Smooth muscle cell (in vitro differentiated cells): ENCODE measurements around the gene ST6GAL1. TPM values are rescaled to one million over a fixed set of nuclear protein-coding genes. Genes with fewer than 3 reads are reported as not detected.

Experiments
- DNase-seq: peaks from one replicate; lab custom pipeline; 2025; ENCODE audit not compliant: unreplicated experiment; lab: John Stamatoyannopoulos, UW
- H2AFZ ChIP-seq: fragments of 200-600 bp; sonication (generic); 2 replicates; pipeline ENCODE4 v1.6.0; 2016; ENCODE audit warnings: antibody characterized with exemption, low read depth, mild to moderate bottlenecking
- H3F3A ChIP-seq: fragments of 200-600 bp; sonication (generic); 2 replicates; pipeline ENCODE4 v1.6.0; 2017; ENCODE audit warnings: antibody characterized with exemption, low read depth
- H3K27ac ChIP-seq: fragments of 200-600 bp; sonication (generic); 2 replicates; pipeline ENCODE4 v1.5.1; 2016; ENCODE audit warnings: low read depth, mild to moderate bottlenecking
- H3K27me3 ChIP-seq: fragments of 200-600 bp; sonication (generic); 2 replicates; pipeline ENCODE4 v1.6.1; 2016; ENCODE audit warnings: low read depth, mild to moderate bottlenecking
- H3K36me3 ChIP-seq: fragments of 200-600 bp; sonication (generic); 2 replicates; pipeline ENCODE4 v1.5.1; 2016; ENCODE audit warnings: low read depth
- H3K4me1 ChIP-seq: fragments of 200-600 bp; sonication (generic); 2 replicates; pipeline ENCODE4 v1.5.1; 2016; ENCODE audit warnings: low read depth
- H3K4me2 ChIP-seq: fragments of 200-600 bp; sonication (generic); 2 replicates; pipeline ENCODE4 v1.6.0; 2016; ENCODE audit warnings: mild to moderate bottlenecking
- H3K4me3 ChIP-seq: fragments of 200-600 bp; sonication (generic); 2 replicates; pipeline ENCODE4 v1.5.1; 2016; ENCODE audit warnings: mild to moderate bottlenecking
- H3K79me2 ChIP-seq: fragments of 200-600 bp; sonication (generic); 2 replicates; pipeline ENCODE4 v1.6.0; 2016; ENCODE audit warnings: low read depth, mild to moderate bottlenecking
- H3K9ac ChIP-seq: fragments of 200-600 bp; sonication (generic); 2 replicates; pipeline ENCODE4 v1.6.0; 2016; ENCODE audit warnings: low read depth
- H3K9me3 ChIP-seq: fragments of 200-600 bp; sonication (generic); replicated peaks from 2 replicates; pipeline ENCODE4 v1.5.1; 2016; ENCODE audit warnings: low read depth
- H4K20me1 ChIP-seq: fragments of 200-600 bp; sonication (generic); 2 replicates; pipeline ENCODE4 v1.6.0; 2016; ENCODE audit warnings: low read depth
- WGBS: methylation state at CpG from one replicate; pipeline ENCODE4 v1.1.7; 2016; ENCODE audit warnings: low lambda C conversion rate; 5-methylcytosine and 5-hydroxymethylcytosine counted together
- polyA plus RNA-seq: library from polyadenylated mRNA; unstranded; fragments of >200 nt; fragmentation: Nextera tagmentation; extraction: Ambion mirVana; gene quantifications from 2 replicates; pipeline ENCODE4 v1.2.1, GENCODE V29; 2016
- total RNA-seq: library from RNA; depleted of rRNA; stranded (reverse); fragments of >200 nt; gene quantifications from 2 replicates; pipeline ENCODE4 v1.2.3, GENCODE V29; 2014
- TF ChIP-seq, protein P1 (sequence below): fragments of 200-600 bp; sonication (generic); IDR thresholded peaks from 2 replicates; pipeline ENCODE4 v1.5.1; 2017; ENCODE audit warnings: borderline replicate concordance, mild to moderate bottlenecking, antibody characterized with exemption; ENCODE audit not compliant: insufficient read depth, poor library complexity, severe bottlenecking

The ST6GAL1 gene
- total and polyA plus RNA-seq, 2 experiments from 2014 or later: 3.5 to 8.9 TPM

DNA sequence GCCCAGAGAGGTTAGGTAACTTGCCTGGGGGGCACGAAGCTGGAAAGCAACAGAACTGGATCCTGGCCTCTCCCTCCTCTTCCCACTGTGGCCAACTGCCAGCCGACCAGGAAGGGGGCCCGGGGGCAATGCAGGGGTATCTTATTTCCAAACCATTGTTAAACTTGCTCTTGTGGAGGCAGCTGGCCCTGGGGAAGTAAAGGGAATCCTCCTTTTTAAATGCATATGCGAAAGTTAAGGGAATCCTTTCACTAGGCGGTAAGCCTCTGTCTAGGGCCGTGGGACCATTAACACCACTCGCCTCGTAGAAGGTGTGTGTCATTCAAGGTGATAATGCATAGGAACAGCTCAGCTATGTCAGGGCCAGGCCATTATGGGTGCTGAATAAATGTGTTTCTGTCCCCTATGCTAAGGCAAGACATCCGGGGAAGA, 68.6 kb downstream of the ST6GAL1 start:
- Histone ChIP-seq H4K20me1 (no peaks in the 10 kb centered on the region), H3K4me1 (peaks cover 11% of the 10 kb centered on the region), H3K27ac (no peak overlapping the region), H2AFZ (no peak overlapping the region), H3K9ac (no peak overlapping the region), H3K9me3 (no peaks in the 10 kb centered on the region), H3K36me3 (no peaks in the 10 kb centered on the region), H3K4me3 (no peak overlapping the region), H3K79me2 (no peaks in the 10 kb centered on the region), H3K27me3 (no peaks in the 10 kb centered on the region), H3K4me2 (no peak overlapping the region), H3F3A (no peaks in the 10 kb centered on the region)
- 52% methylated on average over 9 of the region's 9 CpGs for WGBS
- TF ChIP-seq, protein P1, sequence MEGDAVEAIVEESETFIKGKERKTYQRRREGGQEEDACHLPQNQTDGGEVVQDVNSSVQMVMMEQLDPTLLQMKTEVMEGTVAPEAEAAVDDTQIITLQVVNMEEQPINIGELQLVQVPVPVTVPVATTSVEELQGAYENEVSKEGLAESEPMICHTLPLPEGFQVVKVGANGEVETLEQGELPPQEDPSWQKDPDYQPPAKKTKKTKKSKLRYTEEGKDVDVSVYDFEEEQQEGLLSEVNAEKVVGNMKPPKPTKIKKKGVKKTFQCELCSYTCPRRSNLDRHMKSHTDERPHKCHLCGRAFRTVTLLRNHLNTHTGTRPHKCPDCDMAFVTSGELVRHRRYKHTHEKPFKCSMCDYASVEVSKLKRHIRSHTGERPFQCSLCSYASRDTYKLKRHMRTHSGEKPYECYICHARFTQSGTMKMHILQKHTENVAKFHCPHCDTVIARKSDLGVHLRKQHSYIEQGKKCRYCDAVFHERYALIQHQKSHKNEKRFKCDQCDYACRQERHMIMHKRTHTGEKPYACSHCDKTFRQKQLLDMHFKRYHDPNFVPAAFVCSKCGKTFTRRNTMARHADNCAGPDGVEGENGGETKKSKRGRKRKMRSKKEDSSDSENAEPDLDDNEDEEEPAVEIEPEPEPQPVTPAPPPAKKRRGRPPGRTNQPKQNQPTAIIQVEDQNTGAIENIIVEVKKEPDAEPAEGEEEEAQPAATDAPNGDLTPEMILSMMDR: no peak
- no peak for DNase-seq

DNA sequence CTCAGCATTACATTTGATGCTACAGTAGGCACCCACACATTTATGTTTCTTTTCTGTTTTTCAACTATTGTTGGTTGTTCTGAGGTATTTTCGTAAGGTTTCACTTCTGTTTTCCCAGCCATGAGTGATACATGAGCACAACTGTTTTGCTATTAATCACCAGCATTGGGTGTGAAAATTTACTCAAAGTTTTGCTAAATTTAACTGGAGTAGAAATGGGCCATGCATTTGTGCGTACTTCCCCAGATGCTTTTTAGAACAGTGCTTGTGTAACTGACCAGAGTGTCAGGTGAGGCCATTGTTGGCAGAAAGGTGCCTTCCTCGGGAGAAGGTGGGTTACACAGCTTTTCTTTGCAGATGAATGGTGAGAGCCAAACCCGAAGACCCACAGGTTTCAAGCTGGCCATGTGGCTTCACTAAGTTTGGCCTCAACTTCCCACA, 70.4 kb downstream of the ST6GAL1 start:
- no peak for DNase-seq
- Histone ChIP-seq H3K9ac (no peak overlapping the region), H3K79me2 (no peaks in the 10 kb centered on the region), H3F3A (no peaks in the 10 kb centered on the region), H2AFZ (no peak overlapping the region), H4K20me1 (no peaks in the 10 kb centered on the region), H3K27ac (no peak overlapping the region), H3K27me3 (no peaks in the 10 kb centered on the region), H3K4me3 (no peak overlapping the region), H3K36me3 (no peaks in the 10 kb centered on the region), H3K4me1 (peaks cover 11% of the 10 kb centered on the region), H3K4me2 (no peak overlapping the region), H3K9me3 (no peaks in the 10 kb centered on the region)
- WGBS: 96% methylated on average over 4 of the region's 4 CpGs
- TF ChIP-seq, protein P1: no peak

DNA sequence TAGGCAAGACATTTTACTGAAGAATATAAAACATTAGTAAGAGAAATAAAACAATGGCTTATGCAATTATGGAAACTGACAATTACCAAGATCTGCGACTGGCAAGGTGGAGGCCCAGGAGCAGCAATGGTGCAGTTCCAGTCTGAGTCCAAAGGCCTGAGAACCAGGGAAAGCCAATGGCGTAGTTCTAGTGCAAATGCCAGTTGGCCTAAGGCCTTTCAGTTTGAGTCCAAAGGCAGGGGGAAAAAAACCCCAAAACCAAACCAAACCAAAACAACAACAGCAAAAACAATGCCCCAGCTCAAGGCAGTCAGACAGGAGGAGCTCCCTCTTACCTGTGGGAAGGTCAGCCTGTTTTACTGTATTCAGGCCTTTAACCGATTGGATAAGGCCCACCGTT, 72.6 kb downstream of the ST6GAL1 start:
- H3K36me3 ChIP-seq: no peaks in the 10 kb centered on the region
- no peak overlapping the region for H2AFZ ChIP-seq
- H3K4me3 ChIP-seq: no peak overlapping the region
- H3K79me2 ChIP-seq: no peaks in the 10 kb centered on the region
- H3K27ac ChIP-seq: no peak overlapping the region
- no peaks in the 10 kb centered on the region for H4K20me1 ChIP-seq
- no peaks in the 10 kb centered on the region for H3F3A ChIP-seq
- peaks cover 8% of the 10 kb centered on the region for H3K4me1 ChIP-seq
- no peaks in the 10 kb centered on the region for H3K27me3 ChIP-seq
- H3K9ac ChIP-seq: no peak overlapping the region
- no peak for DNase-seq
- H3K9me3 ChIP-seq: no peaks in the 10 kb centered on the region
- 94% methylated on average over 4 of the region's 4 CpGs for WGBS
- H3K4me2 ChIP-seq: no peak overlapping the region
- TF ChIP-seq, protein P1: no peak

DNA sequence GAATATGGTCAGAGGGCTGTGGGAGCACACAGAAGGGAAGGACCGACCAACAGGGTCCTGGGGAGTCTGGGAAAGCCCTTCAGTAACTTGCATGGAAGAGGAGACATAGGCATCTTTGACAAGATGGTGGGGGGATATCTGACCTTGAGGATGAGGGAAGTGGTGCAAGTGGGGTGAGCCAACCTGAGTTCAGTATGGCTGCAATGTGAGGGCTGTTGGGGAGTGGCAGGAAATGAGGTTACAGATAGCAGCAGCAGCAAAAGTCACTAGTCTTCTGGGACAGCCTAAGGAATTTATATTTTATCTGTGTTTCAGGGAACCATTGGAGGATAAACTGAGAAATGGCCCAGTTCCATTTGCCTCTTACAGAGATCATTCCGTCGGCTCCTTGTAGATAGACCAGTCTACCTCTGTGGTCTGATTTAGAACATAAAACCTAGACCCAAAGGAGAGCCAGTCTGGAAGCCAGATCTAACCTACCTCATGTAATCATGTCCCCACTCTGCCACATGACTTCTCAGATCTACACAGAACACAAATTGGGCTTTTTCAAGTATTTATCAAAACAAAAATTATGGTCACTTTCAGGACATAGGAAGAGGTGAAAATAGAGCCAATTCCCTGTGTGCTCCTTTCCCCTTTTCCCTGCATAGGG, 75.6 kb downstream of the ST6GAL1 start:
- WGBS: 93% methylated on average over 3 of the region's 3 CpGs
- DNase-seq: no peak
- Histone ChIP-seq H3K4me2 (no peak overlapping the region), H3K79me2 (no peaks in the 10 kb centered on the region), H3F3A (no peaks in the 10 kb centered on the region), H3K4me3 (no peak overlapping the region), H3K9me3 (no peaks in the 10 kb centered on the region), H4K20me1 (no peaks in the 10 kb centered on the region), H3K9ac (no peak overlapping the region), H2AFZ (no peak overlapping the region), H3K4me1 (no peaks in the 10 kb centered on the region), H3K27me3 (no peaks in the 10 kb centered on the region), H3K36me3 (no peaks in the 10 kb centered on the region), H3K27ac (no peak overlapping the region)
- TF ChIP-seq, protein P1: no peak
